ENCODE measurements around the gene COL4A2.

DNA sequence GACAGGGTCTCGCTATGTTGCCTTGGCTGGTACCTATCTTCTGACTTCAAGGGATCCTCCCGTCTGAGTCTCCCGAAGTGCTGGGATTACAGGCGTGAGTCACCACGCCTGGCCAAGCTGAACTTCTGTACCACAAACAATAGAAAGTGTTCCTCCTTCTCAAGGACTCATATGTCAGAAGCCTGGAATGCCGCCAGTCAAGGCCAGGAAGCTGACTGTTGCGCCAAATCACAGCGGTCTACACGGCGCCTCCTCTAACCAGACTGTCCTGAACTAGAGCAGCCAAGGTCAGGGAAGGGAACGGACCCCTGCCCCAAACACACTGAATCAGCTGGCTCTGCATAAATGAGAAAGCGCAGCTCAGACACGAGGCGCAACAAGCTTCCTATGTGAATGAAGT is 239.8 kb downstream of the COL4A2 start:
- TF ChIP-seq, protein P1, sequence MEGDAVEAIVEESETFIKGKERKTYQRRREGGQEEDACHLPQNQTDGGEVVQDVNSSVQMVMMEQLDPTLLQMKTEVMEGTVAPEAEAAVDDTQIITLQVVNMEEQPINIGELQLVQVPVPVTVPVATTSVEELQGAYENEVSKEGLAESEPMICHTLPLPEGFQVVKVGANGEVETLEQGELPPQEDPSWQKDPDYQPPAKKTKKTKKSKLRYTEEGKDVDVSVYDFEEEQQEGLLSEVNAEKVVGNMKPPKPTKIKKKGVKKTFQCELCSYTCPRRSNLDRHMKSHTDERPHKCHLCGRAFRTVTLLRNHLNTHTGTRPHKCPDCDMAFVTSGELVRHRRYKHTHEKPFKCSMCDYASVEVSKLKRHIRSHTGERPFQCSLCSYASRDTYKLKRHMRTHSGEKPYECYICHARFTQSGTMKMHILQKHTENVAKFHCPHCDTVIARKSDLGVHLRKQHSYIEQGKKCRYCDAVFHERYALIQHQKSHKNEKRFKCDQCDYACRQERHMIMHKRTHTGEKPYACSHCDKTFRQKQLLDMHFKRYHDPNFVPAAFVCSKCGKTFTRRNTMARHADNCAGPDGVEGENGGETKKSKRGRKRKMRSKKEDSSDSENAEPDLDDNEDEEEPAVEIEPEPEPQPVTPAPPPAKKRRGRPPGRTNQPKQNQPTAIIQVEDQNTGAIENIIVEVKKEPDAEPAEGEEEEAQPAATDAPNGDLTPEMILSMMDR (IDR thresholded peaks at IDR 0.05), result no peak
- no peak for TF ChIP-seq POLR2A (IDR thresholded peaks at IDR 0.05)
